Gastroesophageal sphincter (tissue), 3 donors: ENCODE results near the gene CDH24.

Experiments used
- EP300 ChIP-seq: sonication (generic); formaldehyde crosslinking; IDR thresholded peaks from one replicate; pipeline ENCODE4 v1.6.1; 2017; ENCODE audit warnings: antibody characterized with exemption, mild to moderate bottlenecking
- POLR2A ChIP-seq, 2 donors: fragments of 450-650 bp; IDR thresholded peaks; one replicate each; pipeline ENCODE4 v1.6.1; 2017; ENCODE audit warnings: antibody characterized with exemption in 2 of 2, mild to moderate bottlenecking in 2 of 2, moderate library complexity in 1 of 2
- TF ChIP-seq, protein P1 (sequence below), 4 experiments: fragments of 200-600 bp in 2 of 4; fragments of 450-650 bp in 2 of 4; sonication (generic) in 1 of 4; IDR thresholded peaks; one replicate each; pipeline ENCODE4 v1.5.1; 2017 to 2019; ENCODE audit warnings: antibody characterized with exemption in 4 of 4, mild to moderate bottlenecking in 2 of 4, moderate library complexity in 2 of 4

- TF ChIP-seq, protein P1, sequence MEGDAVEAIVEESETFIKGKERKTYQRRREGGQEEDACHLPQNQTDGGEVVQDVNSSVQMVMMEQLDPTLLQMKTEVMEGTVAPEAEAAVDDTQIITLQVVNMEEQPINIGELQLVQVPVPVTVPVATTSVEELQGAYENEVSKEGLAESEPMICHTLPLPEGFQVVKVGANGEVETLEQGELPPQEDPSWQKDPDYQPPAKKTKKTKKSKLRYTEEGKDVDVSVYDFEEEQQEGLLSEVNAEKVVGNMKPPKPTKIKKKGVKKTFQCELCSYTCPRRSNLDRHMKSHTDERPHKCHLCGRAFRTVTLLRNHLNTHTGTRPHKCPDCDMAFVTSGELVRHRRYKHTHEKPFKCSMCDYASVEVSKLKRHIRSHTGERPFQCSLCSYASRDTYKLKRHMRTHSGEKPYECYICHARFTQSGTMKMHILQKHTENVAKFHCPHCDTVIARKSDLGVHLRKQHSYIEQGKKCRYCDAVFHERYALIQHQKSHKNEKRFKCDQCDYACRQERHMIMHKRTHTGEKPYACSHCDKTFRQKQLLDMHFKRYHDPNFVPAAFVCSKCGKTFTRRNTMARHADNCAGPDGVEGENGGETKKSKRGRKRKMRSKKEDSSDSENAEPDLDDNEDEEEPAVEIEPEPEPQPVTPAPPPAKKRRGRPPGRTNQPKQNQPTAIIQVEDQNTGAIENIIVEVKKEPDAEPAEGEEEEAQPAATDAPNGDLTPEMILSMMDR (IDR thresholded peaks at IDR 0.05) = no peak
- no peak for TF ChIP-seq POLR2A (IDR thresholded peaks at IDR 0.05)
- TF ChIP-seq EP300 = no peak
Measured at GRCh38 chr14:23025151-23025814, 32.0 kb downstream of the CDH24 start.
